ENCODE measurements around the gene BNC2.

GRCh38 chr9:16768816-16769215 lies 101.7 kb downstream of the BNC2 start:
- TF ChIP-seq ZNF707 (tag by site-specific recombination; IDR thresholded peaks at IDR 0.05) = no peak
- no peak for TF ChIP-seq CTCF (tag by site-specific recombination; IDR thresholded peaks at IDR 0.05)
- no peak for TF ChIP-seq YY1 (tag by site-specific recombination; IDR thresholded peaks at IDR 0.05)
- TF ChIP-seq PRDM10 (tag by site-specific recombination; IDR thresholded peaks at IDR 0.05) = no peak
- no peak for TF ChIP-seq HOXD13 (CRISPR knock-in tag; IDR thresholded peaks at IDR 0.05; ENCODE audit: borderline replicate concordance)
- no peak for TF ChIP-seq ZNF624 (tag by site-specific recombination; IDR thresholded peaks at IDR 0.05)
- TF ChIP-seq ZNF18 (tag by site-specific recombination; IDR thresholded peaks at IDR 0.05) = no peak
- TF ChIP-seq ZNF704 (tag by site-specific recombination; IDR thresholded peaks at IDR 0.05) = no peak
- no peak for TF ChIP-seq ZNF558 (tag by site-specific recombination; IDR thresholded peaks at IDR 0.05)
- no peak for TF ChIP-seq ZBTB21 (tag by site-specific recombination; IDR thresholded peaks at IDR 0.05)

Measured in HEK293 (cell line).